Measurements from ENCODE around the gene ATP5ME.

Gene ATP5ME

GRCh38 chr4:633406-633805 lies 40.7 kb downstream of the ATP5ME start:
- Histone ChIP-seq H3K27me3 (ENCODE audit: insufficient read depth, poor library complexity, severe bottlenecking) (no peaks in the 10 kb centered on the region), H3K9me3 (ENCODE audit: severe bottlenecking) (no peaks in the 10 kb centered on the region)

GRCh38 chr4:632926-633325 lies 41.1 kb downstream of the ATP5ME start:
- ATAC-seq (ENCODE audit: low read depth) = no peak
- no peak for TF ChIP-seq CTCF (IDR thresholded peaks at IDR 0.05; ENCODE audit: poor library complexity, severe bottlenecking)
- H3K4me1 ChIP-seq (ENCODE audit: insufficient read depth, poor library complexity, severe bottlenecking) = no peaks in the 10 kb centered on the region
- no peak overlapping the region for H3K4me3 ChIP-seq (ENCODE audit: severe bottlenecking)
- no peaks in the 10 kb centered on the region for H3K27me3 ChIP-seq (ENCODE audit: insufficient read depth, poor library complexity, severe bottlenecking)
- no peak overlapping the region for H3K27ac ChIP-seq (ENCODE audit: poor library complexity, severe bottlenecking)
- no peaks in the 10 kb centered on the region for H3K36me3 ChIP-seq (ENCODE audit: low read depth)
- DNase-seq (ENCODE audit: low spot score) = no peak
- no peaks in the 10 kb centered on the region for H3K9me3 ChIP-seq (ENCODE audit: severe bottlenecking)

More at GRCh38 chr4:633406-633805, 40.7 kb downstream of the ATP5ME start:
- Histone ChIP-seq H3K4me1 (ENCODE audit: insufficient read depth, poor library complexity, severe bottlenecking) (no peaks in the 10 kb centered on the region), H3K36me3 (ENCODE audit: low read depth) (no peaks in the 10 kb centered on the region), H3K27ac (ENCODE audit: poor library complexity, severe bottlenecking) (no peak overlapping the region), H3K4me3 (ENCODE audit: severe bottlenecking) (no peak overlapping the region)
- TF ChIP-seq CTCF (IDR thresholded peaks at IDR 0.05; ENCODE audit: poor library complexity, severe bottlenecking) = no peak
- DNase-seq (ENCODE audit: low spot score) = no peak
- no peak for ATAC-seq (ENCODE audit: low read depth)

GRCh38 chr4:632196-632790 lies 41.8 kb downstream of the ATP5ME start:
- no peak for ATAC-seq (ENCODE audit: low read depth)
- no peaks in the 10 kb centered on the region for H3K4me1 ChIP-seq (ENCODE audit: insufficient read depth, poor library complexity, severe bottlenecking)
- H3K27ac ChIP-seq (ENCODE audit: poor library complexity, severe bottlenecking) = no peak overlapping the region
- H3K9me3 ChIP-seq (ENCODE audit: severe bottlenecking) = no peaks in the 10 kb centered on the region
- H3K4me3 ChIP-seq (ENCODE audit: severe bottlenecking) = no peak overlapping the region
- no peaks in the 10 kb centered on the region for H3K27me3 ChIP-seq (ENCODE audit: insufficient read depth, poor library complexity, severe bottlenecking)
- TF ChIP-seq CTCF (IDR thresholded peaks at IDR 0.05; ENCODE audit: poor library complexity, severe bottlenecking) = no peak
- DNase-seq (ENCODE audit: low spot score) = no peak
- H3K36me3 ChIP-seq (ENCODE audit: low read depth) = no peaks in the 10 kb centered on the region

GRCh38 chr4:630656-631055 lies 43.4 kb downstream of the ATP5ME start:
- no peak for TF ChIP-seq CTCF (IDR thresholded peaks at IDR 0.05; ENCODE audit: poor library complexity, severe bottlenecking)
- H3K4me3 ChIP-seq (ENCODE audit: severe bottlenecking) = no peak overlapping the region
- no peaks in the 10 kb centered on the region for H3K36me3 ChIP-seq (ENCODE audit: low read depth)
- no peaks in the 10 kb centered on the region for H3K27me3 ChIP-seq (ENCODE audit: insufficient read depth, poor library complexity, severe bottlenecking)
- H3K4me1 ChIP-seq (ENCODE audit: insufficient read depth, poor library complexity, severe bottlenecking) = no peaks in the 10 kb centered on the region
- H3K9me3 ChIP-seq (ENCODE audit: severe bottlenecking) = no peaks in the 10 kb centered on the region
- H3K27ac ChIP-seq (ENCODE audit: poor library complexity, severe bottlenecking) = no peak overlapping the region
- DNase-seq (ENCODE audit: low spot score) = no peak
- no peak for ATAC-seq (ENCODE audit: low read depth)

GRCh38 chr4:629915-630641 lies 44.0 kb downstream of the ATP5ME start:
- DNase-seq (ENCODE audit: low spot score) (peak; percentile 60), ATAC-seq (ENCODE audit: low read depth) (no peak; the same call in 2 of the 3 replicates)
- H3K36me3 ChIP-seq (ENCODE audit: low read depth) = no peaks in the 10 kb centered on the region
- no peaks in the 10 kb centered on the region for H3K4me1 ChIP-seq (ENCODE audit: insufficient read depth, poor library complexity, severe bottlenecking)
- H3K27ac ChIP-seq (ENCODE audit: poor library complexity, severe bottlenecking) = no peak overlapping the region
- no peak for TF ChIP-seq CTCF (IDR thresholded peaks at IDR 0.05; ENCODE audit: poor library complexity, severe bottlenecking)
- H3K9me3 ChIP-seq (ENCODE audit: severe bottlenecking) = no peaks in the 10 kb centered on the region
- no peaks in the 10 kb centered on the region for H3K27me3 ChIP-seq (ENCODE audit: insufficient read depth, poor library complexity, severe bottlenecking)
- no peak overlapping the region for H3K4me3 ChIP-seq (ENCODE audit: severe bottlenecking)

Measured in RWPE2 (cell line).